ENCODE data around the gene GPSM3.
A peak's percentile ranks its signal among the peaks of the same experiment; 100 is the strongest.
"Not testable (repeated sequence)": the region's sequence is repeated elsewhere in the genome, so short reads cannot be mapped to it uniquely, and the experiment has no call there.

The GPSM3 gene

DNA sequence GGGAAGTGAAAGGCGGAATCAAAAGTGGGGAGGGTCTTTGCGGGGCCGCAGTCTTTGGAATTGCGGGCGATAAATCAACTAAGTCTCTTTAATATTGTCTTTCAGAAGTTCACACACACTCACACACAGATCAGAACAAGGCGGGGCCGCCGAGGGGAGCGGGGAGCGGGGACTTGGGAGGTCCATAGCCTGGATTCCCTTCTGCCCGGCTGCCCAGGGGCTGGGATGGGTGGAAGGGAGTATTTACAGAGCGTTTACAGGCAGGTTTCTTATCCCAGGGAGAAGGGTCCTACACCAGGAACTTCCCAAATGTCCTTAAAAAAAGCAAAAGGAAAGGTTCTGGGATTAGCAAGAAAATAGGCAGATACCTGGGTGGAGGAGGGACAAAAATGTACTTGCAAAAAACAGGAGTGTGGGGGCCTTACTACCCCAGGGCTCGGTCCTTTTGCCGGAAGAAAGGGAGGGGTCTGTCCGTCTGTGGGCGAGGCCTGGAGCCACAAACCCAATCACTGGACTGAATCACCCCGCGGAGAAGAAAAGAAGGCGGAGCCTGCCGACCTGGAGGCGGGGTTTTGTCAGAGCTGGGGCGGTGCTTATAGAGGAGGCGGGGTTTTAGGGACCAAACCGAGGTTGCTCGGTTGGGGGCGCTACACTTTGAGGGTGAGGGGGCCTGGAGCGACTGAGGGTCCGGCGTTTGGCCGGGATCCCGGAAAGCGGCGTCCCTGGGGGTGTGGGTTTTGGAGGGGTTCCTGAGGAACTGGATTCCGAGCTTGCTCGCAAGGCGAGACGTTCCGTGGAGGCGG is 44.0 kb downstream of the GPSM3 start:
- peak; percentile 77 for DNase-seq

DNA sequence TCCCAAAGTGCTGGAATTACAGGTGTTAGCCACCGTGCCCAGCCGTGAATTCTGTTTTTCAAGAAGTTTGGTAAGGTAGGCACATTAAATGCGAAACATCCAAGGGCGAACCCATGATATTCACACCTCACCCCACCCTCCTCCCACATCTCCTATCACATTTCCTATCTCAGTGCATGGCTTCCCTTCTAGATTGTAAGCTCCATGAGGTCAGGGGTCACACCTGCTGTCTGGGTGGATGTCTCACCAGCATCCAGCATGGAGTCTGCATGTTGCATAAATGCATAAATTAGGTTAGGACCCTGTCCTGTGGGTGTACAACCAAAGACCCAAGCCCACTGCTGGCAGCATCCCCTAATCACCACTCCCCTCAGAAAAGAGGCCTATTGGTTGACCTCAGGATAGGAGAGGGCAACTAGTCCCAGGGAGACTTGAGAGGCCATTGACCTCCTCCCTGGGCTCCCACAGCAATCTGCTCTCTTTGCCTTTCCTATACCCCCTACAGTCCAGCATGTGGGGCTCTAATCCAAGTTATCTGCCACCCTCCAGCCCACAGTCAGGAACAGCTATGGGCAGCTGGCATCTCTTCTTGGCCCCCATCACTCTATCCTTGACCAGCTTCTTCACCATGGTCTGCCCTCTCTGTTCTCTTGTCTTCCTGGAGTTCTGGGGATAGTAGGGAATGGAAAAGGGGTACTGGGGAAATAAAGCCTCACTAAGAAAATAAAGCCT is 44.9 kb downstream of the GPSM3 start:
- no peak for DNase-seq

DNA sequence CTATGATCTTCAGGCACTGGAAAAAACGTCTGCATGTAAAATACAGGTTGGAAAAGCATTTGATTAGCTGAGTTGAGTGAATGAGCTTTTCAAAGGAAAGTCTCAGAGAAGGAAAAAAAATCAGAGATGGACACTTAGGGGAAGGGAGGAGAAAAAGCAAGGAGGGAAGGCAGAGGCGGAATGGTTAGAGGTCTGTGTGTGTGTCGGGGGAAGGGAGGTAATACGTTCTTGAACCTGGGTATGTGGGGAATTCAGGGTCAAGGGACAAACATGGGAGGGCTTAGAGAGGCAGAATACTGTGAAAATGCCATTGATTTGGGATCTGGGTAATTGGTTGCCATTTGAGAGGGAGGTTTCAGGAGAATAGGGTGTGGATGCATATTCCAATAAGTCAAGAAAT is 45.8 kb downstream of the GPSM3 start:
- DNase-seq, result no peak

DNA sequence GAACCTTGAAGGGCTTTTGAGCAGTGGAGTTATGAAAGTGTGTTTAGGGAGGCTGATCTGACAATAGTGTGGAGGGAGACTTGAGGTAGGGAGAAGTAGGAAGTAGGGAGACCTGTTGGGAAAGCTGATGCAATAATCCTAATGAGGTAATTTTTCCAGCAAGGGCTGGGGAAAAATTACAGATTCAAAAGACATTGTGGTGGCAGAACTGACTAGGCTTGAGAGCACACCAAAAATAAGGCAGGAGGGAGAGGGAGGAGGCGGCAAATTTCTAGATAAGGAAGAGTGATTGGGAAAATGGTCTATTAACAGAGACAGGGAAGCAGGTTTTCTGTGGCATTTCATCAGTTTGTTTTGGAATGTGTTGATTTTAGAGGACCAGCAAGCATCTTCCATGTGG is 46.2 kb downstream of the GPSM3 start:
- no peak for DNase-seq

DNA sequence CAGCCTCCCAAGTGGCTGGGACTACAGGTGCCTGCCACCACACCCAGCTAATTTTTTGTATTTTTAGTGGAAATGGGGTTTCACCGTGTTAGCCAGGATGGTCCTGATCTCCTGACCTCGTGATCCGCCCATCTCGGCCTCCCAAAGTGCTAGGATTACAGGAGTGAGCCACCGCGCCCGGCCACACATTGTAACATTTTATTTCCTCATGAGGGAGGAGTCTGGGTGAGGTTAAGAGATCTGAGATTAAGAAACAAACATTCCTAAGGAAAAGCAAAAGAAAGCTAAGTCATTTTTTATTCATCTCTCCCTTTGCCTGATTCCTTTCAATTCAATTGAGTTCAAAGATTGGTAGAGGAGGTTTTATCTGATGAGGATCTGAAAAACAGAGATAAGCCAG is 48.2 kb downstream of the GPSM3 start:
- DNase-seq, result not testable (repeated sequence)

Measured in stimulated activated CD4-positive, alpha-beta T cell treated with anti-CD3 and anti-CD28 coated beads, Interleukin-15, amount 100 ng/mL, for 24 hours (primary cell).